ENCODE measurements around the gene DIS3L2. TPM values are rescaled to one million over a fixed set of nuclear protein-coding genes. Genes with fewer than 3 reads are reported as not detected.

DIS3L2 gene
- total RNA-seq, 1 experiment from 2014 or later = 32.6 TPM

- H3K9me3 Mint-ChIP-seq (ENCODE audit: unreplicated experiment) = no peaks in the 10 kb centered on the region
- intact Hi-C loops (cut with micrococcal nuclease) = no loop called here
- DNase-seq (ENCODE audit: unreplicated experiment) = no peak
- H3K36me3 Mint-ChIP-seq (ENCODE audit: insufficient read depth, unreplicated experiment) = no peaks in the 10 kb centered on the region
- POLR2A ChIA-PET = interaction anchor here (1.3 kb wide), 1 partner anchor 14 kb away, joined by 4 read pairs; no protein-coding TSS in a partner anchor
- H3K27ac Mint-ChIP-seq (ENCODE audit: low read depth, unreplicated experiment) = no peak overlapping the region
- TF ChIP-seq CTCF (IDR thresholded peaks at IDR 0.05; ENCODE audit: unreplicated experiment) = no peak
- no TSS peak for BruUV-seq (replicated peaks)
- no peaks in the 10 kb centered on the region for H3K4me1 Mint-ChIP-seq (ENCODE audit: insufficient read depth, unreplicated experiment)
- H3K27me3 Mint-ChIP-seq (ENCODE audit: insufficient read depth, unreplicated experiment) = peaks cover 60% of the 10 kb centered on the region
- CTCF ChIA-PET = no interaction called here
- no peak overlapping the region for H3K4me3 Mint-ChIP-seq (ENCODE audit: unreplicated experiment)
Observed at GRCh38 chr2:232386490-232386739, 424.9 kb downstream of the DIS3L2 start.

Small RNAs within 50 kb of the gene (microRNA-seq; reads per million reads assigned to microRNA genes)
- not detected for gene MIR562

Other genes starting within 250 kb of the DIS3L2 start
- 13.2 and 20.6 TPM in 2 replicates for gene PDE6D, start 180.4 kb upstream of the DIS3L2 start, total RNA-seq (2022)
- 41.5 and 49.9 TPM in 2 replicates for gene COPS7B, start 175.3 kb upstream of the DIS3L2 start, total RNA-seq (2022)
- not detected in 2 replicates for gene NPPC, start 35.3 kb upstream of the DIS3L2 start, total RNA-seq (2022)